ENCODE measurements around the gene GCC2.

DNA sequence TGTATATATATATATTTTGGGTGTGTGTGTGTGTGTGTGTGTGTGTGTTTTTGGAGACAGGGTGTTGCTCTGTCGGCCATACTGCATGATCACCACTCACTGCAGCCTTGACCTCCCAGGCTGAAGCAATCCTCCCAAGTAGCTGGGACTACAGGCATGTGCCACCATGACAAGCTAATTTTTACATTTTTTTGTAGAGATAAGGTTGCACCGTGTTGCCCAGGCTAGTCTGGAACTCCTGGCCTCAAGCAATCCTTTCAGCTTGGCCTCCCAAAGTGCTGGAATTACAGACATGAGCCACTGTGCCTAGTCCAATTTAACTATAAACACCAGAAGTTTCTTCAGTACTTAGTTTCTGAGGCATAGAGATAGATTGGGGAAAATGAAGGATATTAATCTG, 103.6 kb downstream of the GCC2 start:
- TF ChIP-seq, protein P1, sequence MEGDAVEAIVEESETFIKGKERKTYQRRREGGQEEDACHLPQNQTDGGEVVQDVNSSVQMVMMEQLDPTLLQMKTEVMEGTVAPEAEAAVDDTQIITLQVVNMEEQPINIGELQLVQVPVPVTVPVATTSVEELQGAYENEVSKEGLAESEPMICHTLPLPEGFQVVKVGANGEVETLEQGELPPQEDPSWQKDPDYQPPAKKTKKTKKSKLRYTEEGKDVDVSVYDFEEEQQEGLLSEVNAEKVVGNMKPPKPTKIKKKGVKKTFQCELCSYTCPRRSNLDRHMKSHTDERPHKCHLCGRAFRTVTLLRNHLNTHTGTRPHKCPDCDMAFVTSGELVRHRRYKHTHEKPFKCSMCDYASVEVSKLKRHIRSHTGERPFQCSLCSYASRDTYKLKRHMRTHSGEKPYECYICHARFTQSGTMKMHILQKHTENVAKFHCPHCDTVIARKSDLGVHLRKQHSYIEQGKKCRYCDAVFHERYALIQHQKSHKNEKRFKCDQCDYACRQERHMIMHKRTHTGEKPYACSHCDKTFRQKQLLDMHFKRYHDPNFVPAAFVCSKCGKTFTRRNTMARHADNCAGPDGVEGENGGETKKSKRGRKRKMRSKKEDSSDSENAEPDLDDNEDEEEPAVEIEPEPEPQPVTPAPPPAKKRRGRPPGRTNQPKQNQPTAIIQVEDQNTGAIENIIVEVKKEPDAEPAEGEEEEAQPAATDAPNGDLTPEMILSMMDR (conservative IDR thresholded peaks at IDR 0.05; ENCODE audit: low read length): no peak
- no peak for TF ChIP-seq EZH2phosphoT487 (IDR thresholded peaks at IDR 0.05; ENCODE audit: borderline replicate concordance)

All from Loucy (cell line).